Tibial artery (tissue), 4 donors: ENCODE results near the gene ISL1.

Source experiments
- DNase-seq, 2 donors: peaks; one replicate each; pipeline ENCODE4 v3.0.0-alpha.2; 2019
- H3K27ac ChIP-seq, 2 donors: fragments of 200-600 bp; sonication (generic) in 1 of 2; 1 replicate in 1 of 2; 2 replicates in 1 of 2; pipeline ENCODE4 v1.5.1; 2018 to 2019; ENCODE audit warnings: mild to moderate bottlenecking in 1 of 2
- H3K27me3 ChIP-seq, 2 donors: fragments of 200-600 bp; sonication (generic) in 1 of 2; one replicate each; pipeline versions ENCODE4 v1.5.1 to v1.6.0; 2016 to 2019
- H3K36me3 ChIP-seq, 3 donors: fragments of 200-600 bp; sonication (generic) in 2 of 3; one replicate each; pipeline ENCODE4 v1.5.1; 2016 to 2019; ENCODE audit warnings: mild to moderate bottlenecking in 2 of 3
- H3K4me1 ChIP-seq, 4 donors: fragments of 200-600 bp; sonication (generic) in 2 of 4; 1 replicate in 3 of 4; 2 replicates in 1 of 4; pipeline ENCODE4 v1.5.1; 2016 to 2019
- H3K4me3 ChIP-seq, 2 donors: fragments of 200-600 bp; sonication (generic) in 1 of 2; 1 replicate in 1 of 2; 2 replicates in 1 of 2; pipeline ENCODE4 v1.5.1; 2018 to 2019; ENCODE audit warnings: mild to moderate bottlenecking in 2 of 2
- H3K9me3 ChIP-seq, 3 donors: fragments of 200-600 bp; sonication (generic) in 1 of 3; one replicate each; pipeline ENCODE4 v1.5.1; 2016 to 2019
- intact Hi-C: fragments of 100-400 bp; cut with DNase I; formaldehyde crosslinking; loops from one replicate; pipeline ENCODE4 v1.15.0; 2023; ENCODE audit warnings: low total_unique reads
- TF ChIP-seq, protein P1 (sequence below), 2 experiments: fragments of 200-600 bp in 1 of 2; fragments of 450-650 bp in 1 of 2; IDR thresholded peaks; one replicate each; pipeline ENCODE4 v1.5.1; 2017 to 2019; ENCODE audit warnings: antibody characterized with exemption in 2 of 2, mild to moderate bottlenecking in 1 of 2, moderate library complexity in 1 of 2

Gene ISL1

DNA sequence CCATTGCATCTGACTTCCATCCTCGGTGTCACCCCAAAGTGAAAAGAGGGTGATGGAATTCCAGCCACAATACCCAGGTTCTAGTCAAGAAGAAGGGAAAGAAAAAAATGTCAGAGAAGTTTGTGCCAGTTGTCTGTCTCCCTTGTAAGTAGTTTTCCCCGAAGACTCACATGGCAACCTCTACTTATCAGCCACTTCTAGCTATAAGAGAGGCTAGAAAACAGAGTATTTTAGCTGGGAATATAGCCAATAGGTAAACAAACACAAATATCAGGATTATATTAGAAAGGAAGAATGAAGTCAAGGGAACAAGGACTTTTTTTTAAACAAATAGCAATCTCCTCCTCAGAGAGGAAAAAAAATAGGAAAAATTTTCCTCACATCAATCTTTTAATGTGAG is 12.2 kb upstream of the ISL1 start:
- no peak for DNase-seq
- intact Hi-C loops: no loop called here
- Histone ChIP-seq H3K27ac (no peak overlapping the region), H3K36me3 (no peaks in the 10 kb centered on the region), H3K4me1 (no peaks in the 10 kb centered on the region), H3K4me3 (no peak overlapping the region), H3K27me3 (peaks cover 0 to 2% of the 10 kb centered on the region in 2 donors), H3K9me3 (no peaks in the 10 kb centered on the region)
- TF ChIP-seq, protein P1, sequence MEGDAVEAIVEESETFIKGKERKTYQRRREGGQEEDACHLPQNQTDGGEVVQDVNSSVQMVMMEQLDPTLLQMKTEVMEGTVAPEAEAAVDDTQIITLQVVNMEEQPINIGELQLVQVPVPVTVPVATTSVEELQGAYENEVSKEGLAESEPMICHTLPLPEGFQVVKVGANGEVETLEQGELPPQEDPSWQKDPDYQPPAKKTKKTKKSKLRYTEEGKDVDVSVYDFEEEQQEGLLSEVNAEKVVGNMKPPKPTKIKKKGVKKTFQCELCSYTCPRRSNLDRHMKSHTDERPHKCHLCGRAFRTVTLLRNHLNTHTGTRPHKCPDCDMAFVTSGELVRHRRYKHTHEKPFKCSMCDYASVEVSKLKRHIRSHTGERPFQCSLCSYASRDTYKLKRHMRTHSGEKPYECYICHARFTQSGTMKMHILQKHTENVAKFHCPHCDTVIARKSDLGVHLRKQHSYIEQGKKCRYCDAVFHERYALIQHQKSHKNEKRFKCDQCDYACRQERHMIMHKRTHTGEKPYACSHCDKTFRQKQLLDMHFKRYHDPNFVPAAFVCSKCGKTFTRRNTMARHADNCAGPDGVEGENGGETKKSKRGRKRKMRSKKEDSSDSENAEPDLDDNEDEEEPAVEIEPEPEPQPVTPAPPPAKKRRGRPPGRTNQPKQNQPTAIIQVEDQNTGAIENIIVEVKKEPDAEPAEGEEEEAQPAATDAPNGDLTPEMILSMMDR (IDR thresholded peaks at IDR 0.05): no peak

DNA sequence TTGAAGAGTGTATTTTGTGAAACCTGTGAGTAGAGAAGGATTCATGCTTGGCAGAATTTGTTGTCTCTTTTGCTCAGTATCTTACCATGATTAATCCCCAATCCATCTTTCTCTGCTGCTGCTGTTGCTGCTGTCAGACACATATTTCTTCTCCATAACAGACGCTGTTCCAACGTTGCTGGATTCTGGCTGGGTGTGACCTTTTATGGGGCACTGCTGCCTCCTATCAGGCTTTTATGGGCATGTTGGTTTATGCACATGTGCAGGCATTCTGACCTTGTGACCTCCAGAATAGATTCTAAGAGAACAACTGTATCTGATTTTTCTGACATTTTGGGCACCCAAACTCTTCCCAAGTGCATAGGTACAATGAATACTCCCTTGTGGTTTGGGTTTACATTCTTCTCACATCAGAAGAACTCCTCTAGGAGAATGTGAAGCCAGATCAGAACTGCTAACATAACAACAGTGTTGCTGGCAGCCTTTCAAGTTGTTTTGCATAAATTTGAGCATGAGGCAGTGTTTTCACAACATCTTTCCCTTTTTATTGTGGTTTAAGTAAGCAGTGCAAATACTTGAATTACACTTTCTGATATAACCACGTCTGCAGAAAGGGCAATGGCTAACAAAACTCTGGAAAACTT is 9.2 kb upstream of the ISL1 start:
- no peak overlapping the region for H3K4me3 ChIP-seq
- peaks cover 0 to 8% (median 0%) of the 10 kb centered on the region in 4 donors for H3K4me1 ChIP-seq
- no peak overlapping the region for H3K27ac ChIP-seq
- DNase-seq: no peak
- H3K9me3 ChIP-seq: no peaks in the 10 kb centered on the region
- H3K36me3 ChIP-seq: no peaks in the 10 kb centered on the region
- TF ChIP-seq, protein P1 (IDR thresholded peaks at IDR 0.05): no peak
- intact Hi-C loops: no loop called here
- peaks cover 0 to 29% of the 10 kb centered on the region in 2 donors for H3K27me3 ChIP-seq

DNA sequence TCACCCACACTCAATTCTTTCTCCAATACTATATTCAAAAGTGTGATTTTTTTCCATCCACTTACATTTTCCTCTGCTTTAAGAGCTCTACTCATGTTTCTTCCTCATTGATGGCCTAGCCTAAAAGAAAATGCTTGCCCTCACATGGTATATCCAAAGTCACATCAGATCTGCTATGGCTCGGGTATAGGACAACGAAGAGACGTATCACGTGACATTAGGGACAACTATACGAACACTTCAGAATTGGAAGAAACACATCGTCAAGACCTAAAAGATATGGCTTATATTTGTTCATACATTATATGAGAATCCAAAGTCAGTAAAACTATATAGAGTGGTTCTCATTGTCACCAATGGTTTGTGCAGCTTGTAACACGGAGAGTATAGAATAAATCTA is 8.2 kb upstream of the ISL1 start:
- Histone ChIP-seq H3K4me1 (peaks cover 0 to 11% (median 0%) of the 10 kb centered on the region in 4 donors), H3K4me3 (no peak overlapping the region), H3K9me3 (no peaks in the 10 kb centered on the region), H3K27me3 (peaks cover 0 to 40% of the 10 kb centered on the region in 2 donors), H3K36me3 (no peaks in the 10 kb centered on the region), H3K27ac (no peak overlapping the region)
- TF ChIP-seq, protein P1 (IDR thresholded peaks at IDR 0.05): no peak
- no peak for DNase-seq
- intact Hi-C loops: no loop called here

DNA sequence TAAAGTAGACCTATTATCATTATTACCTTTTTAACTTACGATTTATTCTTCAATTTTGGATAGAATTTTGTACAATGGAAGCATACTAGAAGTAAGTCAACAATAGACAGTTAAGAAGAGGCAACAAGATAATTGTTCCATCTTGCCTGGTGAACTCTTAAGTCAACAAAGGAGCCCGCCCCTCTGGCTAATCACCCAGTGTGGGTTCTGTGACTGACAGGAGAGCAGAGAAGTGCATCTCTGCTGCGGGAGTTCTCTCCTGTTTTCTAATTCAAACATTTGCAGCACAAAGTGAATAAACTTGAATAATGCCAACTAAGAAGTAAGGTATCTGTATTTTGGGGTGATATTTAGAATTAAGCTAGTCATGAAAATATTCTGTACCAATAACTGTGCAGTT is 6.7 kb upstream of the ISL1 start:
- Histone ChIP-seq H3K9me3 (no peaks in the 10 kb centered on the region), H3K4me3 (no peak overlapping the region), H3K36me3 (no peaks in the 10 kb centered on the region), H3K27me3 (peaks cover 0 to 52% of the 10 kb centered on the region in 2 donors), H3K4me1 (peaks cover 0 to 11% (median 0%) of the 10 kb centered on the region in 4 donors), H3K27ac (no peak overlapping the region)
- intact Hi-C loops: no loop called here
- TF ChIP-seq, protein P1 (IDR thresholded peaks at IDR 0.05): no peak
- DNase-seq: no peak

DNA sequence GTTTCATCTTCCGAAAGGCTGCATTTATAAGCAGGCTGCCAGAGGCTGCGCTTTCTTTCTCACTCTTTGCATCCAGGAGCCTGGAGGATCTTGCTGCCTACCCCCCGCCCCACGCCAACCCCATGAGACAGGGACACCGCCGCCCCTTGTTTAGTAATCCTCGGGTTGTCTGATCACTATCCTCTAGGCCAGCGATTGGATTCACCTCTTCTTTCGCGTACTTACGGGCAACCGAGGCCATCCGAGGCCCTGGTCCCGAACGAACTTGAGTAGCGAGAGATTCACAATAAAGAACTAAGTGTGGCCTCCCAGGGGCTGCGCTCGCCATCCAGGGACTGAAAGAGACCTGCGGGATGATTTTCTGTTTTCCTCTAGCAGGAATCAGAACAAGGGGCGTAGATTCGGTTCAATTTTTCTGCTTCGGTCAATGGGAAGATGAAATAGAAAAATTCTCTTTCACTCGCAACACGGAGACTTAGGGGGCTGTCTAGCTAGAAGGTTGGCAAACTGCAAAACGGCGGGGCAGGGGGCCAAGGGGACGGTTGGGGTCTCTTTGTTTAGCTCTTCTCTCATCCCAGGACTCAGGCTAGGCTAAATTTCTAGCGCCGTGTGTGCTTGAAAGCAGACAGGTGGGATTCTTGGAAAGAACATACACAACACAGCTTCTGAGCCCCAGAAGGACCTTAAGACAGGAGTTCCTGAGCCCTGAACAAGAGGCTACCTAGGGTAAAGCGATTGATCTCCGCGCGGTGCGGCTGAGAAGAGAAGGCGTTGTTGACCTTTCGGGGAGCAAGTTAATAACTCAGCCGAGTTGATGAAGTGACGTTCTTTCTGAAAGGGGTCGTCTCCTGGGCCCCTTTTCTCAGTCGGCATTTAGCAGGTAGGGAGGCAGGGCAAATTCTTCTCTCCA is 5.8 kb upstream of the ISL1 start:
- H3K9me3 ChIP-seq: no peaks in the 10 kb centered on the region
- intact Hi-C loops: no loop called here
- H3K27me3 ChIP-seq: peaks cover 0 to 61% of the 10 kb centered on the region in 2 donors
- TF ChIP-seq, protein P1 (IDR thresholded peaks at IDR 0.05): no peak
- H3K4me3 ChIP-seq: no peak overlapping the region
- no peak for DNase-seq
- H3K4me1 ChIP-seq: peaks cover 0 to 18% (median 3%) of the 10 kb centered on the region in 4 donors
- no peak overlapping the region for H3K27ac ChIP-seq
- no peaks in the 10 kb centered on the region for H3K36me3 ChIP-seq
